Measurements from ENCODE around the gene UROC1. TPM values are rescaled to one million over a fixed set of nuclear protein-coding genes. Genes with fewer than 3 reads are reported as not detected.

UROC1 gene
- total RNA-seq, 1 donor from 2014 or later, result not detected

DNA sequence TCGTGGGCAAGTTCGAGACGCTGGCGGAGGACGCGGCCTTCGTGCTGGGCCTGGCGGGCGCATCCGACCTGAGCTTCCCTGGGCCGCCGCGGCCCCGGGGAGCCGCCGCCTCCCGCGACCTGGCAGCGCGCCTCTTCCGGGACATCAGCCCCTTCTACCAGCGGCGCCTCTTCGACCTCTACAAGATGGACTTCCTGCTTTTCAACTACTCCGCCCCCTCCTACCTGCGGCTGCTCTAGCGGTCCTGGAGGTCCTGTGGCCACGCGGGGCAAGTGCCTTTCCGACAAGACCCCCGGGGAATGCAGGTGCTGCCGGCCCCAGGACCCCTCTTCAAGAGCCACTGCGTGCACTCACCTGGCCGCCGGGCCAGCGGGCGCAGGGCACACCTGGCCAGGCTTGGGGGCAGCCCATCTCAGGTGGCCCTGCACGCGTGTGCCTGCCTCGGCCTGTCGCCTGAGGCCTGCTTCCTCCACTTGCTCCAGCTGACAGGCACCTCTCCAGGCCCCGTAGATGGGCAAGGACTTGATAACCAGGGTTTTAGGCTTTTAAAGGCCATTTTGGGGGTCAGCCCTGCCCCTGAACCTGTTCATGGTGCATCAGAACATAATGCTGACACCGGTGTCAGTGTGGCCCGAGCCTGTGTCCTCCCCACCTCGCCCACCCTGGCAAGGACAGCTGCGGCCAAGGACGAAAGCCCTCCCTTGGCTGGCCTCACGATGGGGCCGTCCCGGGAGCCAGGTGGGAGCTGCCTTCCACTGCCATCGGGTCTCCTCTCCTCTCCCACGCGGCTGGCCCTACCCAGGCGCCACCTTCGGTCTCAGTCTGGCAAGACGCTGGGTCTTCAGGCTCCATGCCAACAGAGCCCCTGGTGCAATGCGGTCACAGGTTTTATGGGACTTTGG is 25.0 kb upstream of the UROC1 start:
- TF ChIP-seq, protein P1, sequence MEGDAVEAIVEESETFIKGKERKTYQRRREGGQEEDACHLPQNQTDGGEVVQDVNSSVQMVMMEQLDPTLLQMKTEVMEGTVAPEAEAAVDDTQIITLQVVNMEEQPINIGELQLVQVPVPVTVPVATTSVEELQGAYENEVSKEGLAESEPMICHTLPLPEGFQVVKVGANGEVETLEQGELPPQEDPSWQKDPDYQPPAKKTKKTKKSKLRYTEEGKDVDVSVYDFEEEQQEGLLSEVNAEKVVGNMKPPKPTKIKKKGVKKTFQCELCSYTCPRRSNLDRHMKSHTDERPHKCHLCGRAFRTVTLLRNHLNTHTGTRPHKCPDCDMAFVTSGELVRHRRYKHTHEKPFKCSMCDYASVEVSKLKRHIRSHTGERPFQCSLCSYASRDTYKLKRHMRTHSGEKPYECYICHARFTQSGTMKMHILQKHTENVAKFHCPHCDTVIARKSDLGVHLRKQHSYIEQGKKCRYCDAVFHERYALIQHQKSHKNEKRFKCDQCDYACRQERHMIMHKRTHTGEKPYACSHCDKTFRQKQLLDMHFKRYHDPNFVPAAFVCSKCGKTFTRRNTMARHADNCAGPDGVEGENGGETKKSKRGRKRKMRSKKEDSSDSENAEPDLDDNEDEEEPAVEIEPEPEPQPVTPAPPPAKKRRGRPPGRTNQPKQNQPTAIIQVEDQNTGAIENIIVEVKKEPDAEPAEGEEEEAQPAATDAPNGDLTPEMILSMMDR (IDR thresholded peaks at IDR 0.05; ENCODE audit: partially characterized antibody, unreplicated experiment), result no peak
- peak; percentile 10 for DNase-seq
- no peak overlapping the region for H3K27ac Mint-ChIP-seq (ENCODE audit: unreplicated experiment)

DNA sequence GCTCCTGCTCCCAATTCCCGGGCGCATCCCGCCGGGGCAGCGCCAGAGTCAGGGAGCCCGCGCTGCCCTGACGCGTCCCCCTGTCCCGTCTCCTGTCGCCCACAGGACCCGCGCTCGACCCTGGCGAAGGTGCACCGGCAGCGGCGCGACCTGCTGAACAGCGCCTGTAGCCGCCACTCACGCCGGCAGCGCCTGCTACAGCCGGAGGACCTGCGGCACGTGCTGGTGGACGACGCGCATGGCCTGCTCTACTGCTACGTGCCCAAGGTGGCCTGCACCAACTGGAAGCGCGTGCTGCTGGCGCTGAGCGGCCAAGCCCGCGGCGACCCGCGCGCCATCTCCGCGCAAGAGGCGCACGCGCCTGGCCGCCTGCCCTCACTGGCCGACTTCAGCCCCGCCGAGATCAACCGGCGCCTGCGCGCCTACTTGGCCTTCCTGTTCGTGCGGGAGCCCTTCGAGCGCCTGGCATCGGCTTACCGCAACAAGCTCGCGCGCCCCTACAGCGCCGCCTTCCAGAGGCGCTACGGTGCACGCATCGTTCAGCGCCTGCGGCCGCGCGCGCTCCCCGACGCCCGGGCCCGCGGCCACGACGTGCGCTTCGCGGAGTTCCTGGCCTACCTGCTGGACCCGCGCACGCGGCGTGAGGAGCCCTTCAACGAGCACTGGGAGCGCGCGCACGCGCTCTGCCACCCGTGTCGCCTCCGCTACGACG is 24.2 kb upstream of the UROC1 start:
- H3K27me3 Mint-ChIP-seq (ENCODE audit: unreplicated experiment), result peaks cover 9% of the 10 kb centered on the region
- H3K4me1 Mint-ChIP-seq (ENCODE audit: low read depth, unreplicated experiment), result peaks cover 7% of the 10 kb centered on the region
- peaks cover 8% of the 10 kb centered on the region for H3K9me3 Mint-ChIP-seq (ENCODE audit: unreplicated experiment)
- H3K27ac Mint-ChIP-seq (ENCODE audit: unreplicated experiment), result no peak overlapping the region
- H3K4me3 Mint-ChIP-seq (ENCODE audit: unreplicated experiment), result no peak overlapping the region
- peaks cover 6% of the 10 kb centered on the region for H3K36me3 Mint-ChIP-seq (ENCODE audit: unreplicated experiment)
- DNase-seq, result peak; percentile 2
- TF ChIP-seq, protein P1 (IDR thresholded peaks at IDR 0.05; ENCODE audit: partially characterized antibody, unreplicated experiment), result no peak

More for the DNA sequence above, 25.0 kb upstream of the UROC1 start:
- peaks cover 6% of the 10 kb centered on the region for H3K36me3 Mint-ChIP-seq (ENCODE audit: unreplicated experiment)
- H3K9me3 Mint-ChIP-seq (ENCODE audit: unreplicated experiment), result peaks cover 9% of the 10 kb centered on the region
- H3K4me3 Mint-ChIP-seq (ENCODE audit: unreplicated experiment), result no peak overlapping the region
- H3K4me1 Mint-ChIP-seq (ENCODE audit: low read depth, unreplicated experiment), result peaks cover 7% of the 10 kb centered on the region
- H3K27me3 Mint-ChIP-seq (ENCODE audit: unreplicated experiment), result peaks cover 9% of the 10 kb centered on the region

DNA sequence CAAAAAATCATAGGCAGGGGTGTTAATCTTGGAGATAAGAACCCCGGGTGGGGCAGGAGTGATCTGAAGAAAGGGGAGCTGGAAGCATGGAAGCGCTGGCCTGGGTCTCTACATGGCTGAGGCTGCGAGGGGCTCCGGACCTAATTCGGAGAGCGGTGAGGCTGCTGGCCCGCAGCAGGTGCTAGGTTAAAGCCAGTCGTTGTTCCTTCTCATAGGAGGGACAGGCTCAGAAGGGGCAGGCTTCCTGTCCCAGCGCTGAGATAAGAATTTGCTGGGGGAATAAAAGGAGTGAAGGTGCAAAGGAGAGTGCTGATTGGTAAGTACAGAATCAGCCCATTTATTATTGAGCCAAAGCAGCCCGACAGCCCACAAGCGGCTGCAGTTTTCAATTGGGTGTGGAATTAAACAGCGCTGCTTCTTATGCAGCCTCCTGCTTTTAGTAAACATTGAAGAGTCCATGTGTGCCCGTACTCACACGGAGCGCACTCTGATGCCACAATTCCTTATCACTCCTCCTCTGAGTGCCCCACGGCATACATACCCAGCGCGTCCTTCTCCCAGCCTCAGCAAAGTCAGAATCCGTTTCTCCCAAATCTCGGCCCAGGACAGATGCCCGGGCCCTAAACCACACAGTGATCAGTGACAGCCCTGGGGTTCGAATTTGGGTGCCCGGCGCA is 23.5 kb upstream of the UROC1 start:
- H3K4me3 Mint-ChIP-seq (ENCODE audit: unreplicated experiment), result no peak overlapping the region
- no peak overlapping the region for H3K27ac Mint-ChIP-seq (ENCODE audit: unreplicated experiment)
- DNase-seq, result peak; percentile 10
- peaks cover 7% of the 10 kb centered on the region for H3K4me1 Mint-ChIP-seq (ENCODE audit: low read depth, unreplicated experiment)
- peaks cover 9% of the 10 kb centered on the region for H3K27me3 Mint-ChIP-seq (ENCODE audit: unreplicated experiment)
- peaks cover 7% of the 10 kb centered on the region for H3K9me3 Mint-ChIP-seq (ENCODE audit: unreplicated experiment)
- H3K36me3 Mint-ChIP-seq (ENCODE audit: unreplicated experiment), result peaks cover 6% of the 10 kb centered on the region
- TF ChIP-seq, protein P1 (IDR thresholded peaks at IDR 0.05; ENCODE audit: partially characterized antibody, unreplicated experiment), result no peak

DNA sequence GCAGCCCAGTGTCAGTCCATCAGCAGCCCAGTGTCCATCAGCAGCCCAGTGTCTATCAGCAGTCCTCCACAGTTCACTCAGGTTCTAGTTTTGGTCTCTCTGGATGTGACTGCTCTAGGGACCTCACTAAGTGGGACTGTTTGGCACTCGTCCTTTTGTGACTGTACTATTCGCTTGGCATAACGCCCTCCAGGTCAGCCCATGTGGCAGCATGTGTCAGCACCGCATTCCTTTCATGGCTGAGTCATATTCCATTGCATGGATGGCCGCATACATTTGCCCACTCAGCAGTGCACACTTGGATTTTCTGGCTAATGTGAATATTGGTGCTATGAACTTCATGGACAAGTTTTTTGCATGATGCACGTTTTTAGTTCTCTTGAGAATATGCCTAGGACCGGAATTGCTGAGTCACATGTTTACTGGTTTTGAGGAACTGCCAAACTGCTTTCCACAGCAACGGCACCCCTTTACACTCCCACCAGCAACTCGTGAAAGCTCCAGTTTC is 22.8 kb upstream of the UROC1 start:
- no peak overlapping the region for H3K27ac Mint-ChIP-seq (ENCODE audit: unreplicated experiment)
- DNase-seq, result peak; percentile 7

More for the DNA sequence above, 22.8 kb upstream of the UROC1 start:
- H3K4me3 Mint-ChIP-seq (ENCODE audit: unreplicated experiment), result no peak overlapping the region
- H3K9me3 Mint-ChIP-seq (ENCODE audit: unreplicated experiment), result peaks cover 7% of the 10 kb centered on the region
- H3K27me3 Mint-ChIP-seq (ENCODE audit: unreplicated experiment), result peaks cover 11% of the 10 kb centered on the region
- TF ChIP-seq, protein P1 (IDR thresholded peaks at IDR 0.05; ENCODE audit: partially characterized antibody, unreplicated experiment), result no peak
- peaks cover 6% of the 10 kb centered on the region for H3K36me3 Mint-ChIP-seq (ENCODE audit: unreplicated experiment)
- H3K4me1 Mint-ChIP-seq (ENCODE audit: low read depth, unreplicated experiment), result peaks cover 7% of the 10 kb centered on the region
